ENCODE results near the gene CHRNA4.

The CHRNA4 gene

GRCh38 chr20:63362436-63363009, 1.4 kb upstream of the CHRNA4 start:
- DNase-seq, result no peak

GRCh38 chr20:63361519-63362435, 628 bp upstream of the CHRNA4 start:
- no peak for DNase-seq

- no peak for DNase-seq
Observed at GRCh38 chr20:63359937-63360849, 956 bp downstream of the CHRNA4 start.

- DNase-seq, result no peak
Observed at GRCh38 chr20:63359164-63359934, 1.8 kb downstream of the CHRNA4 start.

- no peak for DNase-seq
Observed at GRCh38 chr20:63357921-63358905, 2.9 kb downstream of the CHRNA4 start.

GRCh38 chr20:63356931-63357879, 3.9 kb downstream of the CHRNA4 start:
- no peak for DNase-seq

GRCh38 chr20:63356511-63356910, 4.6 kb downstream of the CHRNA4 start:
- no peak for DNase-seq

GRCh38 chr20:63355781-63356295, 5.3 kb downstream of the CHRNA4 start:
- no peak for DNase-seq

GRCh38 chr20:63354636-63355350, 6.4 kb downstream of the CHRNA4 start:
- DNase-seq, result no peak

GRCh38 chr20:63352811-63353221, 8.3 kb downstream of the CHRNA4 start:
- no peak for DNase-seq

GRCh38 chr20:63351811-63352591, 9.1 kb downstream of the CHRNA4 start:
- DNase-seq, result no peak

- DNase-seq, result no peak
Observed at GRCh38 chr20:63351326-63351700, 9.8 kb downstream of the CHRNA4 start.

GRCh38 chr20:63350597-63351325, 10.4 kb downstream of the CHRNA4 start:
- DNase-seq, result no peak

- no peak for DNase-seq
Observed at GRCh38 chr20:63350196-63350595, 11.0 kb downstream of the CHRNA4 start.

GRCh38 chr20:63349516-63349895, 11.6 kb downstream of the CHRNA4 start:
- no peak for DNase-seq

- DNase-seq, result no peak
Observed at GRCh38 chr20:63348828-63349515, 12.2 kb downstream of the CHRNA4 start.
